GM10847 (cell line): ENCODE results near the gene IZUMO1.

Experiments
- POLR2A ChIP-seq: IDR thresholded peaks from 2 replicates; pipeline ENCODE4 v1.6.1; 2011; ENCODE audit not compliant: insufficient read length; ENCODE audit errors: extremely low read depth

The IZUMO1 gene

DNA sequence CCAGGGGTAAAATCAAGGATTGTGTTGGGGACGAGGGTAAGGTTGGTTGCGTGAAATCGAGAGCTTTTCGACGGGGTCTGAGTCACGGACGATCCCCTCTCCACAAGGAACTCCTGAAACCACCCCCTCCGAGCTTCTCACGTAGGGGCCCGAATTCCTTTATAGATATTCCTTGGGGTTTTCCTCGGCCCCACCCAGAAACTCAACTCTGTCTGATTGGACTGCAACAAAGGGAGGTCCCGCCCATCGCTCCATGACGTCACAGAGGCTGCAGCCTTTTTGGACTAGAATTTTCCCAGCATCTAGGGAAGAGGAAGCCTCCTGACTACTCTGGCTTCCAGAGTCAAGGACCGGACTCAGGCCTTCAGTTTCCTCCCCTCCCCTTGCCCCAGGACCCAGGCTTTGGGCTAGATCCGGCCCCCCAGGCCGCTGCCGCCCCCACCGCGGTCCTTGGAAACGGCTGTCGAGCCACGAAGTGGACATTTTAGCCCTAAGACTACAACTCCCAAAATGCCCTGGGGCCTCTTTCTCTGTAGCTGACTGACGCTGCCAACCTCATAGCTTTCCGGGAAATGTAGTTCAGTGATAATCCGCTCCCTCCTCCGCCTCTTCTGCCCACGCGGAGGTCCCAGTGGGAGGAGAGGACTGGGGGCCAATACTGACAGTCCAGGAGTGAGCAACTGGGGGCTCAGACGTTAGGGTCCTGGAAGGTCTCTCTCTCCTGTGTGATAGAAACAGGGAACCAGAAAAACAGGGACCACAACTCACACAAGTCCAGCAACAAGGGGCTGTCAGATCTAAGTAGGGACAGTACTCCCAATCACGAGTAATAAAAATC is at the start of gene IZUMO1:
Gene IZUMO1, minus strand, starts transcription at position 172 of the 838 bp plus-strand sequence. CDS start 1,050 bp downstream, outside the sequence.
- TF ChIP-seq POLR2A = no peak

DNA sequence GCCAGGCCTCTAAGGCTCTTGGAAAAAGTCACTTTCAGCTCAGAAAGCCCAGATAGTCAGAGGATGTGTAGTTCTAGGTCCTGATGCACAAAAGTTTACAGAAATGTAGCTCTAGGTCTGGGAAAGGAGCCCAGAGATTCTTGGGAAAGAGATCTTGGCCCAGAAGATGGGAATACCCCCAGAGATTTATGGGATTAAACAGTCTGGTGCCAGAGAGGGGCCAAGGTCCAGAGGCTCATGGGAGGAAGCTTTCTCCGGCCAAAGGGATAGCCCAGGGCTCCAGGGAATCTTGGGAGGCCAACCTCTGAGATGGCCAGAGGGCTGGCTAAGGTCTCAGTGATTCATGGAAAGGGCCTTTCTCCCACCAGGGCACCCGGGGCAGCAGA is 49.0 kb upstream of the IZUMO1 start:
- no peak for TF ChIP-seq POLR2A

DNA sequence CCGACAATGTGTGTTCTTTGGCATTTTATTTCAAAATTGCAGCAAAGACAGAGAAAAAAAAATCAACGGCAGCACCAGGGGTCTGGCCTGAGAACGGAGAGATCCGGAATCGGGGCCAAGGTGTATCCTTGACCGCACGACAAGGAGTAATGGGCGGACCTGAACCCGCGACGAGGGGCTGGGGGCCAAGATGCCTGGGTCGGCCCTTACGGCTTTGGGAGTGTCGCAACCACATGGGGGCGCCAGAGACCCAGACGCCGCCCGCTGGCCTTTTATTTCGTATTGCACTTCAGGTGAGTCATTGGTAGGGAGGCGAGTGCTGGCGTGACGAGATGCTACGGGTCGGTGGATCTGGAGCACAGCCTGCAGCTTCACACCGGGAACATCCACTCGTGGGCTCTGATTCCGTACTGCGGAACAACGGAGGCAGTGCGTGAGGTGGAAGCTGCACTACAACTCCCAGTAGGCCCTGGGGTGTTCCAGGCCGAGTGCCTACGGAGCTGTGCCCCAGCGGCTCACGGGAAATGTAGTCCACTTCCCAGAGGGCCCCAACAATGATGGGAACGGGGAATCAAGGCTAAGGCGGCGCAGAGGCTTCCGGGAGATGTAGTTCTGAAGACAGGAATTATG is 48.5 kb upstream of the IZUMO1 start:
- TF ChIP-seq POLR2A = no peak

DNA sequence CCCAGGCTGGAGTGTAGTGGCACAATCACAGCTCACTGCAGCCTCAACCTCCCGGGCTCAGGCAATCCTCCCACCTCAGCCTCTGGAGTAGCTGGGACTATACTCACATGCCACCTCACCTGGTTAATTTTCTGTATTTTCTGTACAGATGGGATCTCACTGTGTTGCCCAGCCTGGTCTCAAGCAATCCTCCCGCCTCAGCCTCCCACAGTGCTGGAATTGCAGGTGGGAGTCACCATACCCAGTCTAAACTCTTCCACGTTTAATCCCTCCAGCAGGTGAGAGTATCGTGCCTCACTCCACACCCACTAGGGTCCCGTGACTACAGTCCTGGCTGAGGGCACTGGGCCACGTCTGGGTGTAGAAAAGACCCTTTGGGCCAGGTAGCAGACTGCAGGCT is 47.6 kb upstream of the IZUMO1 start:
- TF ChIP-seq POLR2A = no peak

GRCh38 chr19:48793271-48793670 is 46.6 kb upstream of the IZUMO1 start:
- TF ChIP-seq POLR2A = no peak

DNA sequence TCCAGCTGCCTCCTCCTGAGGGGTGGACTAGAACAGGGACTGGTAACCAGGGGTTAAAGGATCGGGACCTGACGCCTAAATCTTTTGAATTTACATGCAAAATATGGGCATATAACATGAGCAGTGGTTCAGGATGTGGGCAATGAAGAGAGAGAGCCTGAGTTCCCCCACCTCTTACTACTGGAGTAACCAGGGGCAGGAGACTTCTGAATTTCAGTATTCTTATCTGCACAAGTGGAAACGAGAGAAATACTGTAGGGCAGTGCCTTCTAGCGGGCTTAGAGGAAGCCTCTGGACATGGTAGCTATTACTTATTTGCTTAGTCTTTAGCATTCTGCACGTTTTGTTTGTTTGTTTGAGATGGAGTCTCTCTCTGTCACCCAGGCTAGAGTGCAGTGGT is 37.8 kb upstream of the IZUMO1 start:
- TF ChIP-seq POLR2A = no peak

DNA sequence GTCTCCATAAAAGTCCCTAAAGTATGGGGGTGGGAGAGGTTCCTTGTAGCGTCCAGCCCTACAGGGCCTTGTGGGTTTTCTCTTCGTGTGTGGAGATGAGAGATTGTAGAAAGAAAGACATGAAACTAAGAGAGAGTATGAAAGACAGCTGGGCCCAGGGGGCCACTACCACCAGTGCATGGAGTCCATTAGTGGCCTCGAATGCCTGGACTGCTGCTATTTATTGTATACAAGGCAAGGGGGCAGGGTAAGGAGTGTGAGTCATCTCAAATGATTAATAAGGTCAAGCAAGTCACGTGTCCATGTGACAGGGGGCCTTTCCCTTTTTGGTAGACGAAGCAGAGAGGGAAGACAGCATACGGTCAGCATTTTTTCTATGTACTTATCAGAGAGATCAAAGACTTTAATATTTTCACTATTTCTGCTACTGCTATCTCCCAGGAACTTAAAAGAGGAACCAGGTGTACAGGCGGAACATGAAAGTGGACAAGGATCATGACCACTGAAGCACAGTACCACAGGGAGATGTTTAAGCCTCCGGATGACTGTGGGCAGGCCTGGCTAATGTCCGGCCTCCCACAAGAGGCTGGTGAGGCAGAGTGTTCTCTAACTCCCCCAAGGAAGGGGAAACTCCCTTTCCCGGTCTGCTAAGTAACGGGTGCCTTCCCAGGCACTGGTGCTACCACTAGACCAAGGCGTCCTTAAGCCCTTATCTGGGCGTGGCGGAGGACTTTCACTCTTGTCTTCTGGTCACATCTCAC is 34.1 kb upstream of the IZUMO1 start:
- TF ChIP-seq POLR2A = no peak

GRCh38 chr19:48779636-48780035 is 32.9 kb upstream of the IZUMO1 start:
- no peak for TF ChIP-seq POLR2A

DNA sequence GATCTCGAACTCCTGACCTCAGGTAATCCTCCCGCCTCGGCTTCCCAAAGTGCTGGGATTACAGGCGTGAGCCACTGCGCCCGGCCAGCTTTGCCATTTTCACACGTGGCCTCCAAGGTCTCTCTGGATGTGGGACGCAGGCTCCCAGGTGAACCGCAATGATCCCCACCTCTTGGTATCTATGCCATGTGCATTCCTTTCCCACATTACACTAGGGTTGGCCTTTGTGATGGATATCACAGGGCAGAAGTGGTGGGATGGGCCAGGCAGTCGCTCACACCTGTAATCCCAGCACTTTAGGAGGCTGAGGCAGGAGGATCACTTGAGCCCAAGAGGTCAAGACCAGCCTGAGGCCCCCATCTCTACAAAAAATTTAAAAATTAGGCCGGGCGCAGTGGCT is 31.0 kb upstream of the IZUMO1 start:
- TF ChIP-seq POLR2A = no peak

DNA sequence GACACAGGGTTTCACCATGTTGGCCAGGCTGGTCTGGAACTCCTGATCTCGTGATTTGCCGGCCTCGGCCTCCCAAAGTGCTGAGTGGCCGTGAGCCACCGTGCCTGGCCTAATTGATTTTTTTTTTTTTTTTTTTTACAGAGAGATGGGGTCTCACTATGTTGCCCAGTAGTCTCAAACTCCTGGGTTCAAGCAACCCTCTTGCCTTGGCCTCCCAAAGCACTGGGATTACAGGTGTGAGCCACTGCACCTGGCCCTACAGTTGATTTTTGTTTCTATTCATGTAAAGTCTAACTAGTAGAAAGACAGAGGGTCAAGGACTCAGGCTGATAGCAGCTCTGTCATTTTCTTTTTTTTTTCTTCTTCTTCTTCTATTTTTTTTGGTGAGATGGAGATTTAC is 30.4 kb upstream of the IZUMO1 start:
- TF ChIP-seq POLR2A = no peak

- TF ChIP-seq POLR2A = no peak
These were observed 25.8 kb upstream of the IZUMO1 start for GRCh38 chr19:48772503-48772953.

DNA sequence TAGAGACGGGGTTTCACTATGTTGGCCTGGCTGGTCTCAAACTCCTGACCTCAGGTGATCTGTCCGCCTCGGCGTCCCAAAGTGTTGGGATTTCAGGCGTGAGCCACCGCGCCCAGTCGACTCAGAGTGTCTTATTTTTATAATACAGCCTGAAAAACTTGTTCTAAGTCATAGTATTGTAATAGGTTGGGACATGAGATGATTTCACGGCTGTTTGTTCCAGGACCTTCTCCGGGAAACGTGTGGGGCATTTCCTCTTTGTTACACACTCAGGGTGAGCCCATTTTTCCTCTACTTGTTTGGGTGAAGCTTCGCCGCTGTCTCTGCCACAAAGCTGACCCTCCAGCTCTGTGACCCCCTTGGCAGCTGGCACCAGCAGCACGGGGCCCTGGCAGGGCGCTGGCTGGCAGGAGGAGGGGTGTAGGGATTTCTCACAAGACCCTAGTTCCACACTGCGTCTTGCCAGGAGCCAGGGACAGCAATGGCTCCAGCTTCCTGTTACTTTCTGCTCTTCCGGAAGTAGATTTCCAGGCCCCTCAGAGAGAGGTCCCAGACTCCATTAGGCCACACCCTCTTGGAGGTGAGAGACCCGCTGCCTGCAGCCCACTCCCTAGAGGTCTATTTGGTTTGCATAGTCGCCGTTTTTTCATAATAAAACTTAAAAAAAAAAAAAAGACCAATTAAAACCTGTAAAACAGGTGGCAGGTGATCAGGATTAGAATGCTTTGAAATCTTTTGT is 24.2 kb upstream of the IZUMO1 start:
- no peak for TF ChIP-seq POLR2A

- no peak for TF ChIP-seq POLR2A
These were observed 23.6 kb upstream of the IZUMO1 start for GRCh38 chr19:48770266-48770665.

DNA sequence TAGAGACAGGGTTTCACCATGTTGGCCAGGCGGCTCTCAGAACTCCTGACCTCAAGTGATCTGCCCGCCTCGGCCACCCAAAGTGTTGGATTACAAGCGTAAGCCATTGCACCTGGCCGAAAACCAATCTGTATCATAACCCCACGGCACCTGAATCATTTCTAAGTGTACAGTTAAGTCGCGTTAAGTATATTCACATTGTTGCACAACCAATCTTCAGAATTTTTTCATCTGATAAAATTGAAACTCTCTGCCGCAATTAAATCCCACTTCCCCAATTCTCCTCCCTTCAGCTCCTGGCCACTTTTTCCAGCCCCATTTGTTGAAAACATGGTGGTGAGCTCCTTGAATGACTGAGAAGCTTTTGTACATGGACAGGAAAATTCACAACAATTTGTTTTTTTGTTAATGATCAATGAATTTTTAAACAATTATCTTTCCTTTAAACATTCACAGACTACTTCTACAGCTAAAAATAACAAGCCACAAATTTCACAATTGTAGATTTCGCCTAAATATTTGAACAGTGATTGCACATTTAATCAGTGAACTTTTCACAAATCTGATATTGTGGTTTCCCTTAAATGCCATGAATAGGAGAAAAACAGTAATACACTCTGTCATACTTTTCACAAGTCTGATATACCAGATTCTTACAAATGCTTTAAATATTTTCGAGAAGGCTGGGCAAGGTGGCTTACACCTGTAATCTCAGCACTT is 22.4 kb upstream of the IZUMO1 start:
- no peak for TF ChIP-seq POLR2A
